HT-29 (cell line): ENCODE data around the gene DDX18. TPM values are rescaled to one million over a fixed set of nuclear protein-coding genes. Genes with fewer than 3 reads are reported as not detected.

Experiments used
- total RNA-seq: library from RNA; depleted of rRNA; stranded (reverse); fragments of >200 nt; shearing (Covaris generic); gene quantifications from 2 replicates; pipeline ENCODE4 v1.2.3, GENCODE V29; 2014; rRNA removed

DDX18 gene
- total RNA-seq, 1 experiment from 2014 or later: 28.5 TPM

Other genes with a start within 250 kb of the DDX18 start
- 6.5 and 9.2 TPM in 2 replicates for gene CCDC93, start 199.4 kb downstream of the DDX18 start, total RNA-seq